ENCODE data around the gene CCDC74B. TPM values are rescaled to one million over a fixed set of nuclear protein-coding genes. Genes with fewer than 3 reads are reported as not detected.
"Not testable (repeated sequence)": the region's sequence is repeated elsewhere in the genome, so short reads cannot be mapped to it uniquely, and the experiment has no call there.

Gene CCDC74B
- total RNA-seq, 2 donors from 2014 or later = 0.35 to 0.64 TPM

DNA sequence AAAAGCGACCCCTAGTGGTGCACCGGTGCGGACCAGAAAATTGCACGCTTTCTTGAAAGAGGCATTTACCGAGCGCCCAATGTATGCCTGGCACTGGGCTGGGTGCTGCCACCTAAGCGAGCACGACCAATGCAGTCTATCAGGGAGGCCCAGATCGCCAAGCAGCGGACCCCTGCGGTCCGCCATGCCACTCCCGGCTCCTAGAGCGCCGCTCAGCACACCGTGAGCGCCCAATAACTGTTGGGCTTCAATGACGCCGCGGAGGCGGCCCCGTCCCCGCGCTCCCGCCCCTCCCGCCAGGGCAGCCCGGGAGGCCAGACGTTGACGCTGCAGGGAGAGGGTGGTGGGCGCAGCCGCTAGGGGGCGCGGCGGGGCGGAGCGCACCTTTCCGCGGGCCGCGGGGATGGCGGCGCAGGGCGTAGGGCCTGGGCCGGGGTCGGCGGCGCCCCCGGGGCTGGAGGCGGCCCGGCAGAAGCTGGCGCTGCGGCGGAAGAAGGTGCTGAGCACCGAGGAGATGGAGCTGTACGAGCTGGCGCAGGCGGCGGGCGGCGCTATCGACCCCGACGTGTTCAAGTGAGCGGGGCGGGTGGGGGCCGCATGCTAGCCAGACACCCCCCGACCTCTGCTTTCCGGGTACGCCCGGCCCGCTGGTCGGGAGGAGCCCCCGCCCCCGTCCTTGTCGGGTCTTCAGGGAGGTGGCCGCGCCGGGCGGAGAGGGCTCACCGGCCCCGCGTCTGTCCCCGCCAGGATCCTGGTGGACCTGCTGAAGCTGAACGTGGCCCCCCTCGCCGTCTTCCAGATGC lies 37.2 kb upstream of the CCDC74B start, which contains the start of gene MZT2B:
Gene MZT2B, plus strand, starts transcription at position 383 of the 803 bp plus-strand sequence. Its CDS starts 21 bp downstream, at position 404.
- not testable (repeated sequence) for H3K4me1 ChIP-seq, H3K9me3 ChIP-seq, H3K36me3 ChIP-seq, H3K27me3 ChIP-seq
- DNase-seq = peak; percentile 91
- H3K9ac ChIP-seq (ENCODE audit: low read depth in 2 of 2, low read length in 2 of 2) = peak within 1 kb of the TSS; percentile 76 to 85
- TF ChIP-seq, protein P1, sequence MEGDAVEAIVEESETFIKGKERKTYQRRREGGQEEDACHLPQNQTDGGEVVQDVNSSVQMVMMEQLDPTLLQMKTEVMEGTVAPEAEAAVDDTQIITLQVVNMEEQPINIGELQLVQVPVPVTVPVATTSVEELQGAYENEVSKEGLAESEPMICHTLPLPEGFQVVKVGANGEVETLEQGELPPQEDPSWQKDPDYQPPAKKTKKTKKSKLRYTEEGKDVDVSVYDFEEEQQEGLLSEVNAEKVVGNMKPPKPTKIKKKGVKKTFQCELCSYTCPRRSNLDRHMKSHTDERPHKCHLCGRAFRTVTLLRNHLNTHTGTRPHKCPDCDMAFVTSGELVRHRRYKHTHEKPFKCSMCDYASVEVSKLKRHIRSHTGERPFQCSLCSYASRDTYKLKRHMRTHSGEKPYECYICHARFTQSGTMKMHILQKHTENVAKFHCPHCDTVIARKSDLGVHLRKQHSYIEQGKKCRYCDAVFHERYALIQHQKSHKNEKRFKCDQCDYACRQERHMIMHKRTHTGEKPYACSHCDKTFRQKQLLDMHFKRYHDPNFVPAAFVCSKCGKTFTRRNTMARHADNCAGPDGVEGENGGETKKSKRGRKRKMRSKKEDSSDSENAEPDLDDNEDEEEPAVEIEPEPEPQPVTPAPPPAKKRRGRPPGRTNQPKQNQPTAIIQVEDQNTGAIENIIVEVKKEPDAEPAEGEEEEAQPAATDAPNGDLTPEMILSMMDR (IDR thresholded peaks at IDR 0.05) = peak; percentile 41
- H3K4me3 ChIP-seq = peak within 1 kb of the TSS; percentile 80
- peak within 1 kb of the TSS; percentile 97 for H3K27ac ChIP-seq
- intact Hi-C loops (cut with DNase I) = loop anchor here (5.0 kb wide), 1 partner anchor 155 kb away; no protein-coding TSS in a partner anchor

DNA sequence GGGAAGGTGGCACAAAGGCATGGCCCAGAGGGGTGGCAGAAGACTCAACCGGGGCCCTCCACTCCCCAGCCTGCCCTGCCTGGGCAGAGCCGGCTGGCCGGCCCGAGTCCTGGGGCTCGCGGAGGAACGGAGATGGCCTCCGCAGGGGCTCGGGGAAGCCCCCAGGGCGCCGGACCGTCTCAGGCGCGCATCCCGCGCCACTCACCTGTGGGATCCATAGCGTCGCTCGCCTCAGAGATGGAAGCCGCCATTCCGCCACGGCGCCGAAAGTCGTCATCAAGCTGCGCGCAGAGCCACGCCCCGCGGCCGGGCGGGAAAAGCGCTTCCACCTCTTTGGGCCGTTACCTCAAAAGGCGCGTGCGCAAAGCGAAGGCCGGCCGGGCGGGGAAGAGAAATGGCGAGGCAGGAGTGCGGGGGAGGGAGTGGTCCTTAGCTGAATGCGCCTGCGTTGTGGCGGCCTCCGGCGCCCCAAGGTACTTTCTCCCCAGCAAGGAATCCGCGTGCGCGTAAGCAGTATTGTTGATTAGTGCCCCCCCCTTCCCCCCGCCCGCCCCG lies 36.5 kb upstream of the CCDC74B start, which contains the start of gene SMPD4:
Gene SMPD4, minus strand, starts transcription at position 278 of the 555 bp plus-strand sequence. CDS start 5,010 bp downstream, outside the sequence.
- no peaks in the 10 kb centered on the region for H3K4me1 ChIP-seq
- peak; percentile 98 for DNase-seq
- H3K4me3 ChIP-seq = peak within 1 kb of the TSS; percentile 80
- no peaks in the 10 kb centered on the region for H3K27me3 ChIP-seq
- intact Hi-C loops (cut with DNase I) = loop anchor here (5.0 kb wide), 1 partner anchor 156 kb away; no protein-coding TSS in a partner anchor
- H3K36me3 ChIP-seq = no peaks in the 10 kb centered on the region
- H3K27ac ChIP-seq = peak within 1 kb of the TSS; percentile 97
- H3K9ac ChIP-seq (ENCODE audit: low read depth in 2 of 2, low read length in 2 of 2) = peak within 1 kb of the TSS; percentile 76 to 85
- TF ChIP-seq, protein P1 (IDR thresholded peaks at IDR 0.05) = no peak
- H3K9me3 ChIP-seq = no peaks in the 10 kb centered on the region

DNA sequence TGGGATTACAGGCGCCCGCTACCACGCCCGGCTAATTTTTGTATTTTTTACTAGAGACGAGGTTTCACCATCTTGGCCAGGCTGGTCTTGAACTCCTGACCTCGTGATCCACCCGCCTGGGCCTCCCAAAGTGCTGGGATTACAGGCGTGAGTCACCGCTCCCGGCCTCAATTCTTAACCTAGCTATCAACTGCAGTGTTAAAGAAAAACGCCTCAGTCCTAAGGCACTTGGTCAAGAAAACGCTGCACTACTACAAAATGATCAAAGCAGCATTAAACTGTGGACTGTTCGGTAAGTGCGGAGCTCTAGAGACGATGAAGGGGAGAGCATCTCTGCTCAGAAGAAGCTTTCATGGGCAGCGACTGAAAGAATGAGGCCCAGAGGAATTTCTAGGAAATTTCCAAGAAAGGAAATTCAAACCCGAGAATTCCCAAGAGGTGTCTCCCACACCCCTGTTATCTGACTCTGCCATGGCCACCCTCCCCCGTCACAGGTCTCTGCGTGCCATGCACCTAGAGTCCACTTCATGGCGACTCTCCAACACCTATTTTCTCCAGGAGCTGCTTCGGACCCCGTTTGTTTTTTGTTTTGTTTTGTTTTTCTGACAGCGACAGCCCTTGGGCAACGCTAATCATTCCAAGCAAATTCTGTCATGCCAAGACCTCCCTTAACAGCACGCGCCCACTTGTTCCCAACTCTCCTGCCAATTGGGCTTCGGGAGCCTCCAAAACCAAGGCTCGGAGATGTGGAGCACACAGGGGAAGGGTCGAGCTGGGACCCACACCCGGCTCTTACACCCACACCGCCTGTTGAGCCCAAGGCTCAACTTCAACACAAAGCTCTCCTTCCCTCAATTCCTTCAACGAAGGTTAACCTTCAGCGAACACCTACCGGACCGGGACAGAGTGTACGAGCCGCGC lies 35.8 kb upstream of the CCDC74B start:
- Histone ChIP-seq H3K9ac (ENCODE audit: low read depth in 2 of 2, low read length in 2 of 2) (peak overlapping the region; percentile 76 to 77), H3K27ac (peak overlapping the region; percentile 97), H3K4me3 (peak overlapping the region; percentile 80)
- H3K4me1 ChIP-seq, H3K36me3 ChIP-seq, H3K9me3 ChIP-seq, H3K27me3 ChIP-seq, DNase-seq: not testable (repeated sequence)
- intact Hi-C loops (cut with DNase I) = loop anchor here (5.0 kb wide), 1 partner anchor 157 kb away; no protein-coding TSS in a partner anchor

DNA sequence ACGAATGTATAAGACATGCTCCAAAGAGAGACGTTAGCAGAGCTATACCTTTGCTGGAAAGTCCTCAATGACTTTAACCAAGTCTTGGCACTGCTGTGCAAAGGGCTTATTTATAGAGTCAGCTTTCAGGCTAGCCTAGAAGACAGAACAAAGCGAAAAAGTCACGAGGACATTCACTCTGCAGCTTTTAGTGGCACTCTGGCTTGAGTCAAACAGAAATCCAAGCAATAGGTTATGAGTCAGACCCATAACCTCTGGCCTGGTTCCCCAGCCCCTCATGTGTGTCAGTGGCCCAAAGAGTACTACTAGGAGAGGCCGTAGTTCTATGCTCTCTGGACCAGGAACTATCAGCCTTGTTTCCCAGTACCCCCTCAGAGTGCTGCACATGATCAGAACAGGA lies 30.0 kb upstream of the CCDC74B start:
- DNase-seq; intact Hi-C loops (cut with DNase I); H3K4me3 ChIP-seq; H3K9me3 ChIP-seq; H3K9ac ChIP-seq (ENCODE audit: low read depth in 2 of 2, low read length in 2 of 2); H3K4me1 ChIP-seq; H3K36me3 ChIP-seq; H3K27me3 ChIP-seq; H3K27ac ChIP-seq: not testable (repeated sequence)

DNA sequence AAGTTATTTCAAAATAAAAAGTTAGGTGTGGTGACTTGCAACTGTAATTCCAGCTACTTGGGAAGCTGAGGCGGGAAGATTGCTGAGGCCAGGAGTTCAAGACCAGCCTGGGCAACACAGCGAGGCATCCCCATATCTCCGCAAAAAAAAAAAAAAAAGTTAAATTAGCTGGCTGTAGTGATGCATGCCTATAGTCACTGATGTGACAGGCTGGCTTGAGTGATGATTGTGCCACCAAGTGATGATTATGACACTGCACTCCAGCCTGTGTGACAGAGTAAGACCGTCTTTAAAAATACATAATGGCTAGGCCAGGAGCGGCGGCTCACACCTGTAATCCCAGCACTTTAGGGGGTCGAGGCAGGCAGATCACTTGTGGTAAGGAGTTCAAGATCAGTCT lies 25.0 kb upstream of the CCDC74B start:
- intact Hi-C loops (cut with DNase I) = loop anchor here (10.0 kb wide), 1 partner anchor 1335 kb away; no protein-coding TSS in a partner anchor
- no peak for DNase-seq
- no peaks in the 10 kb centered on the region for H3K36me3 ChIP-seq

DNA sequence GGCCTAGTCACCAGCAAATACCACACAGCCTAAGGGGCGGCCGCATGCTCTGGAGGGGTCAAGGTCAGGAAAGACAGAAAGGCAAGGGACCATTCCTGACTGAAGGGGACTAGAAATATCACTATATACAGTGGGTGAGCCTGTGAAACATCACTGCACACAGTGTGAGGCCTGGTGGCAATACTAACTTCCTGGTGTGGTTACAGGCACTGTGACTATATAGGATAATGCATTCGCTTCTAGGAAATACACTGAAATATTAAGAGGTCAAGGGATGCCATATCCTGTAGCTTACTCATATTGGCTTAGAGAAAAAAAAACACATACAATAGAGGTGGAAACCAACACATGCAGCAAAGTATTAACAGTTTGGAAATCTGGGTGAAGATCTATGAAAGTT lies 24.3 kb upstream of the CCDC74B start:
- H3K27me3 ChIP-seq; H3K9me3 ChIP-seq; H3K27ac ChIP-seq; H3K4me3 ChIP-seq; DNase-seq; H3K9ac ChIP-seq (ENCODE audit: low read depth in 2 of 2, low read length in 2 of 2); H3K4me1 ChIP-seq; H3K36me3 ChIP-seq: not testable (repeated sequence)
- intact Hi-C loops (cut with DNase I) = loop anchor here (10.0 kb wide), 1 partner anchor 1336 kb away; no protein-coding TSS in a partner anchor

More for the DNA sequence above, 25.0 kb upstream of the CCDC74B start:
- H3K4me1 ChIP-seq = no peaks in the 10 kb centered on the region
- TF ChIP-seq, protein P1 (IDR thresholded peaks at IDR 0.05) = no peak
- no peak overlapping the region for H3K27ac ChIP-seq
- no peak overlapping the region for H3K4me3 ChIP-seq
- no peaks in the 10 kb centered on the region for H3K9me3 ChIP-seq
- no peaks in the 10 kb centered on the region for H3K27me3 ChIP-seq
- H3K9ac ChIP-seq (ENCODE audit: low read depth in 2 of 2, low read length in 2 of 2) = no peak overlapping the region

DNA sequence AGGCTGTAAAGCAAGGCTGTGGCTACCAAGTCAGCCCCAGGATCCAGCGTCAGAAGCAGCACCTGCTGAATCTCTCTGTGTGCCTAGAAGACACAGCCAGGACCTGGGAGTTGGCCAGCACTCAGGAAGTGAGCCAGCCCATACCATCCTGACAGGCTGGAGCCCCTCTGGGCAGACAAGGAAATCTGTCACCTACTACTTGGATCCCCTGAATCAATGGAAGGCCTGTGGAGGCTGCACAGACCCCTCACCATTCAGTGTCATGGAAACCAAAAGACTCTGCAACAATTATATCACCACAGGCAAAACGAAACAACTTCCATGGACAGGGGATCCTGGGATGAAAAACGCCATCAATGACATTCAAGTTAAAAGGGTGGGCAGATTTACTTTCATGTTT lies 21.7 kb upstream of the CCDC74B start:
- DNase-seq; H3K4me3 ChIP-seq; H3K4me1 ChIP-seq; H3K27ac ChIP-seq; H3K36me3 ChIP-seq; H3K27me3 ChIP-seq; H3K9me3 ChIP-seq; H3K9ac ChIP-seq (ENCODE audit: low read depth in 2 of 2, low read length in 2 of 2): not testable (repeated sequence)
- intact Hi-C loops (cut with DNase I) = loop anchor here (10.0 kb wide), 1 partner anchor 1338 kb away; no protein-coding TSS in a partner anchor

All from colonic mucosa (tissue), 4 donors.